ENCODE results near the gene CDH22.

GRCh38 chr20:46243707-46244628 lies 64.3 kb downstream of the CDH22 start:
- TF ChIP-seq CTCF (IDR thresholded peaks at IDR 0.05), result no peak
- TF ChIP-seq EZH2 (IDR thresholded peaks at IDR 0.05; ENCODE audit: borderline replicate concordance, insufficient read depth, low read depth, low read length, poor library complexity, severe bottlenecking), result no peak
